Endothelial cell of umbilical vein (primary cell): ENCODE data around the gene STXBP5. TPM values are rescaled to one million over a fixed set of nuclear protein-coding genes. Genes with fewer than 3 reads are reported as not detected.

Source experiments
- BruUV-seq: library from RNA; stranded (reverse); fragments of 400-500 nt; replicated peaks from 2 replicates; lab custom pipeline; 2021; lab: Mats Ljungman, UMichigan
- CTCF ChIA-PET: fragments of 300-600, 350-600 bp; sonication (Branson Sonifier 250); formaldehyde crosslinking; loops from one replicate; lab custom pipeline; 2021; ENCODE audit warnings: antibody characterized with exemption, inconsistent platforms; lab: Charles Lee
- POLR2A ChIA-PET: fragments of 300-600, 350-600 bp; sonication (Branson Sonifier 250); formaldehyde crosslinking; loops from one replicate; lab custom pipeline; 2021; ENCODE audit warnings: antibody characterized with exemption, inconsistent platforms; lab: Charles Lee
- DNase-seq: peaks from one replicate; pipeline ENCODE4 v3.0.0-alpha.2; 2011; ENCODE audit warnings: low read depth, low spot score
- FAIRE-seq: peaks from 2 replicates; lab custom pipeline; 2011; peaks lifted over from hg19 to GRCh38; lab: Jason Lieb, UNC
- H2AFZ ChIP-seq: 2 replicates; pipeline ENCODE4 v1.6.0; 2012; ENCODE audit warnings: low read depth, low read length, control low read depth, inconsistent platforms
- H3K27ac ChIP-seq: 2 replicates; pipeline ENCODE4 v1.5.1; 2011; ENCODE audit warnings: low read depth, mild to moderate bottlenecking, control low read depth, low read length, moderate library complexity; ENCODE audit not compliant: insufficient read depth
- H3K27me3 ChIP-seq, 2 experiments: 2 replicates each; pipeline versions ENCODE4 v1.6.0 to v1.6.1; 2011; ENCODE audit warnings: low read length in 2 of 2, mixed read lengths in 1 of 2; ENCODE audit not compliant: control insufficient read depth in 2 of 2, insufficient read depth in 2 of 2
- H3K36me3 ChIP-seq, 2 experiments: 2 replicates in 1 of 2; 3 replicates in 1 of 2; pipeline ENCODE4 v1.5.1; 2011; ENCODE audit warnings: low read length in 2 of 2, mild to moderate bottlenecking in 1 of 2, moderate library complexity in 1 of 2; ENCODE audit not compliant: control insufficient read depth in 2 of 2, insufficient read depth in 2 of 2; ENCODE audit errors: extremely low read depth in 1 of 2
- H3K4me1 ChIP-seq: 3 replicates; pipeline ENCODE4 v1.5.1; 2011; ENCODE audit warnings: mild to moderate bottlenecking, low read length; ENCODE audit not compliant: control insufficient read depth, insufficient read depth; ENCODE audit errors: extremely low read depth
- H3K4me2 ChIP-seq: 2 replicates; pipeline ENCODE4 v1.6.1; 2011; ENCODE audit warnings: low read length, control low read depth, mixed read lengths; ENCODE audit not compliant: insufficient read depth
- H3K4me3 ChIP-seq, 3 experiments: fragments of 200-600 bp in 1 of 3; sonication (generic), shearing (Covaris generic) in 1 of 3; replicated peaks in 1 of 3; 2 replicates each; pipeline ENCODE4 v1.5.1; 2011 to 2016; ENCODE audit warnings: control low read depth in 3 of 3, low read length in 3 of 3, mild to moderate bottlenecking in 2 of 3, inconsistent platforms in 1 of 3, low read depth in 1 of 3, moderate library complexity in 1 of 3; ENCODE audit not compliant: insufficient read depth in 1 of 3
- H3K79me2 ChIP-seq: 2 replicates; pipeline ENCODE4 v1.6.0; 2012; ENCODE audit warnings: low read length, inconsistent platforms; ENCODE audit not compliant: control insufficient read depth, insufficient read depth
- H3K9ac ChIP-seq: replicated peaks from 2 replicates; pipeline ENCODE3; 2011; ENCODE audit warnings: low read length, control low read depth; ENCODE audit not compliant: insufficient read depth; ENCODE audit errors: extremely low read depth
- H3K9me1 ChIP-seq: replicated peaks from 3 replicates; pipeline ENCODE4 v1.6.0; 2011; ENCODE audit warnings: mild to moderate bottlenecking, low read length; ENCODE audit not compliant: control insufficient read depth, insufficient read depth; ENCODE audit errors: extremely low read depth
- H3K9me3 ChIP-seq: replicated peaks from 2 replicates; pipeline ENCODE4 v1.5.1; 2012; ENCODE audit warnings: low read length, inconsistent platforms; ENCODE audit not compliant: control insufficient read depth, insufficient read depth
- H4K20me1 ChIP-seq: replicated peaks from 2 replicates; pipeline ENCODE3; 2011; ENCODE audit warnings: mild to moderate bottlenecking, low read length; ENCODE audit not compliant: control insufficient read depth, insufficient read depth; ENCODE audit errors: extremely low read depth
- EZH2 ChIP-seq: IDR thresholded peaks from 2 replicates; pipeline ENCODE4 v1.6.1; 2012; ENCODE audit warnings: borderline replicate concordance, low read depth, mild to moderate bottlenecking, moderate library complexity, low read length, inconsistent platforms; ENCODE audit not compliant: severe bottlenecking
- FOS ChIP-seq: IDR thresholded peaks from 2 replicates; pipeline ENCODE4 v1.6.1; 2011; ENCODE audit warnings: mild to moderate bottlenecking, low read length, moderate library complexity, borderline replicate concordance; ENCODE audit not compliant: insufficient read depth
- GATA2 ChIP-seq: IDR thresholded peaks from 2 replicates; pipeline ENCODE4 v1.7.0; 2011; ENCODE audit warnings: low read depth, mild to moderate bottlenecking, moderate library complexity, mixed read lengths, low read length; ENCODE audit not compliant: insufficient read length, insufficient read depth
- JUN ChIP-seq: IDR thresholded peaks from 2 replicates; pipeline ENCODE4 v1.6.1; 2011; ENCODE audit warnings: borderline replicate concordance, low read depth; ENCODE audit not compliant: insufficient read length, insufficient read depth
- MYC ChIP-seq: IDR thresholded peaks from one replicate; pipeline ENCODE4 v1.6.1; 2011; ENCODE audit warnings: mild to moderate bottlenecking, low read depth, low read length
- POLR2A ChIP-seq: IDR thresholded peaks from 2 replicates; pipeline ENCODE4 v1.6.1; 2012; ENCODE audit warnings: low read depth, mild to moderate bottlenecking, control low read depth, low read length
- POLR2AphosphoS5 ChIP-seq: IDR thresholded peaks from 2 replicates; pipeline ENCODE4 v1.6.1; 2012; ENCODE audit warnings: low read depth, mild to moderate bottlenecking, control low read depth, low read length, moderate library complexity; ENCODE audit not compliant: insufficient read depth
- dilution Hi-C: fragments of 300-500 bp; cut with MboI; formaldehyde crosslinking; loops from one replicate; pipeline ENCODE4 v1.15.0; 2019; ENCODE audit warnings: low sequenced_read_pairs; ENCODE audit not compliant: extremely low pct_ligation_motif_present
- intact Hi-C: fragments of 100-400 bp; cut with micrococcal nuclease; formaldehyde crosslinking; loops from one replicate; pipeline ENCODE4 v1.10.0; 2022
- polyA plus RNA-seq, 4 experiments: library from polyadenylated mRNA; depleted of rRNA in 3 of 4; stranded (reverse) in 3 of 4; unstranded in 1 of 4; fragments of >200 nt; gene quantifications; 2 replicates each; pipeline versions ENCODE4 v1.2.1 to v1.2.3, GENCODE V29; 2011 to 2012; ENCODE audit warnings: missing spikeins in 1 of 4
- total RNA-seq: library from RNA; stranded (reverse); gene quantifications from 2 replicates; pipeline ENCODE4 v1.2.3, GENCODE V29; 2021
- TF ChIP-seq, protein P1 (sequence below), 2 donors: IDR thresholded peaks; 1 replicate in 1 of 2; 2 replicates in 1 of 2; pipeline ENCODE4 v1.5.1; 2011; ENCODE audit warnings: low read length in 2 of 2, mild to moderate bottlenecking in 2 of 2, moderate library complexity in 2 of 2, control low read depth in 1 of 2, inconsistent platforms in 1 of 2, low read depth in 1 of 2; ENCODE audit not compliant: insufficient read depth in 1 of 2; ENCODE audit errors: extremely low read depth in 1 of 2
- TF ChIP-seq, protein P2 (sequence below): IDR thresholded peaks from 2 replicates; pipeline ENCODE4 v1.6.1; 2011; ENCODE audit not compliant: insufficient read depth, insufficient read length

STXBP5 gene
- total and polyA plus RNA-seq, 2 donors (not counting 3 experiments of a cell fraction or from before 2014, with no cell fraction given): 7.1 to 21.8 TPM

DNA sequence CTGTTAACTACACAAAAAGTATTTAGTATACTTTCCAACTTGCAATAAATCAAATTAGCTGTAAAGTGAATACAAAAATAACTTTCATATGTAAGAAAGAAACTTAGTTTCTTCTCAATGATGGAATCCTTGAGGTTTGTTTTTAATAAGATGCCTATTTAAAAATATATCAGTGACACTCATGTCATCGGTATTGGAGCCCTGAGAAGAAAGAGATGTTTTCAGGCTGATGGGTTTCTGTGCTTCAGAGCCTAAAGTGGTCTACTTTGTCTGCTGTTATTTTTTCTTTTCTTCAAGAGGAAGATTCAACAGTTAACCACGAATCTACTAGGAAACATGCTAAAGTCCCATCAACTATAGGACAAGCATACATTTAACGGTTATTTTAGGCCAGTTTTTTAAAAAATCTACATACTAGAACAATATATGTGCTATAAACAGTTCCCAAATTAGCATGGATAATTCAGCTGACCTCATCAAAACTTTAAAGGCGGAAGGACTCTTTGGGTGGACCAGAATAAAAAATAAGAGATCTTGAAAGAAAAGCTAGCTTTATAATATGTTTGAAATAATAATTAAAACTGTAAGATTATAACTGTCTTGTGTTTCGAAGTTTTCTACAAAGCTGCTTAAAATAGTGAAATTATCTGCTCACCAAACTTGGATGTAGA is 157.2 kb downstream of the STXBP5 start:
- Histone ChIP-seq H3K4me2 (no peak overlapping the region), H3K9me1 (no peaks in the 10 kb centered on the region), H3K27me3 (no peaks in the 10 kb centered on the region), H3K27ac (no peak overlapping the region), H2AFZ (no peak overlapping the region), H3K36me3 (peaks cover 3% of the 10 kb centered on the region in 2 experiments), H4K20me1 (no peaks in the 10 kb centered on the region), H3K9me3 (no peaks in the 10 kb centered on the region), H3K4me1 (no peaks in the 10 kb centered on the region), H3K4me3 (no peak overlapping the region), H3K9ac (no peak overlapping the region), H3K79me2 (no peaks in the 10 kb centered on the region)
- no TSS peak for BruUV-seq
- intact Hi-C loops: no loop called here
- FAIRE-seq (no peak), DNase-seq (no peak)
- ChIA-PET CTCF (interaction anchor here (0.7 kb wide), 1 partner anchor 22 kb away, joined by 4 read pairs; no protein-coding TSS in a partner anchor), POLR2A (no interaction called here)
- dilution Hi-C loops: no loop called here
- no peak for TF ChIP-seq MYC
- TF ChIP-seq GATA2: no peak
- no peak for TF ChIP-seq POLR2A
- TF ChIP-seq JUN: no peak
- TF ChIP-seq, protein P1, sequence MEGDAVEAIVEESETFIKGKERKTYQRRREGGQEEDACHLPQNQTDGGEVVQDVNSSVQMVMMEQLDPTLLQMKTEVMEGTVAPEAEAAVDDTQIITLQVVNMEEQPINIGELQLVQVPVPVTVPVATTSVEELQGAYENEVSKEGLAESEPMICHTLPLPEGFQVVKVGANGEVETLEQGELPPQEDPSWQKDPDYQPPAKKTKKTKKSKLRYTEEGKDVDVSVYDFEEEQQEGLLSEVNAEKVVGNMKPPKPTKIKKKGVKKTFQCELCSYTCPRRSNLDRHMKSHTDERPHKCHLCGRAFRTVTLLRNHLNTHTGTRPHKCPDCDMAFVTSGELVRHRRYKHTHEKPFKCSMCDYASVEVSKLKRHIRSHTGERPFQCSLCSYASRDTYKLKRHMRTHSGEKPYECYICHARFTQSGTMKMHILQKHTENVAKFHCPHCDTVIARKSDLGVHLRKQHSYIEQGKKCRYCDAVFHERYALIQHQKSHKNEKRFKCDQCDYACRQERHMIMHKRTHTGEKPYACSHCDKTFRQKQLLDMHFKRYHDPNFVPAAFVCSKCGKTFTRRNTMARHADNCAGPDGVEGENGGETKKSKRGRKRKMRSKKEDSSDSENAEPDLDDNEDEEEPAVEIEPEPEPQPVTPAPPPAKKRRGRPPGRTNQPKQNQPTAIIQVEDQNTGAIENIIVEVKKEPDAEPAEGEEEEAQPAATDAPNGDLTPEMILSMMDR (IDR thresholded peaks at IDR 0.05; ENCODE audit: extremely low read depth in 1 of 2, insufficient read depth in 1 of 2, low read depth in 1 of 2, low read length in 2 of 2): no peak

DNA sequence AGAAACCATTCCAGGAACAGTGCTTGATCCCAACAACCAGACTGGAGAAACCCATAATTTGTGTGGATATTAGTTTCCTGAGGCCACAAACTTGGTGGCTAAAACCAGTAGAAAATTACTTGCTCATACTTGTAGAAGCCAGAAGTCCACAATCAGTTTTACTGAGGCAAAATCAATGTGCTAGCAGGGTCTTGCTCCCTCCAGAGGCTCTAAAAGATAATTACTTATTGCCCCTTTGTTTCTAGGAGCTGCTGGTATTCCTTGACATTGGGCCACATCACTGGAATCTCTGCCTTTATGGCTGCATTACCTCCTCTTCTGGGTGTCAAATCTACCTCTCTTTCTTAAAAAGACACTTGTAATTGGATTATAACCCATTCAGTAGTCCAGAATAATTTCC is 162.1 kb downstream of the STXBP5 start:
- intact Hi-C loops (loop anchor here (5.0 kb wide), 1 partner anchor 509 kb away; no protein-coding TSS in a partner anchor), dilution Hi-C loops (no loop called here)
- H3K27me3 ChIP-seq: no peaks in the 10 kb centered on the region
- ChIA-PET POLR2A (no interaction called here), CTCF (interaction anchor here (0.5 kb wide), 1 partner anchor 189 kb away, joined by 3 read pairs; no protein-coding TSS in a partner anchor)
- no peaks in the 10 kb centered on the region for H4K20me1 ChIP-seq
- no peak overlapping the region for H3K9ac ChIP-seq
- TF ChIP-seq POLR2AphosphoS5 (no peak), MYC (no peak), FOS (no peak), GATA2 (no peak), POLR2A (no peak), JUN (no peak), EZH2 (no peak)
- TF ChIP-seq, protein P1 (IDR thresholded peaks at IDR 0.05; ENCODE audit: extremely low read depth in 1 of 2, insufficient read depth in 1 of 2, low read depth in 1 of 2, low read length in 2 of 2): no peak
- TF ChIP-seq, protein P2, sequence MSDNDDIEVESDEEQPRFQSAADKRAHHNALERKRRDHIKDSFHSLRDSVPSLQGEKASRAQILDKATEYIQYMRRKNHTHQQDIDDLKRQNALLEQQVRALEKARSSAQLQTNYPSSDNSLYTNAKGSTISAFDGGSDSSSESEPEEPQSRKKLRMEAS: no peak
- no peak overlapping the region for H3K4me3 ChIP-seq
- peaks cover 3% of the 10 kb centered on the region for H3K9me1 ChIP-seq
- FAIRE-seq: no peak
- H3K4me2 ChIP-seq: no peak overlapping the region
- peaks cover 0 to 3% of the 10 kb centered on the region in 2 experiments for H3K36me3 ChIP-seq
- no peak overlapping the region for H2AFZ ChIP-seq
- no peaks in the 10 kb centered on the region for H3K4me1 ChIP-seq
- H3K79me2 ChIP-seq: no peaks in the 10 kb centered on the region
- no TSS peak for BruUV-seq
- DNase-seq: no peak
- no peaks in the 10 kb centered on the region for H3K9me3 ChIP-seq
- H3K27ac ChIP-seq: no peak overlapping the region
